Fibroblast of skin of scalp (primary cell): Measurements from ENCODE around the gene RNASEL.

Source experiments
- DNase-seq: peaks from one replicate; pipeline ENCODE4 v3.0.0-alpha.2; 2013

RNASEL gene

DNA sequence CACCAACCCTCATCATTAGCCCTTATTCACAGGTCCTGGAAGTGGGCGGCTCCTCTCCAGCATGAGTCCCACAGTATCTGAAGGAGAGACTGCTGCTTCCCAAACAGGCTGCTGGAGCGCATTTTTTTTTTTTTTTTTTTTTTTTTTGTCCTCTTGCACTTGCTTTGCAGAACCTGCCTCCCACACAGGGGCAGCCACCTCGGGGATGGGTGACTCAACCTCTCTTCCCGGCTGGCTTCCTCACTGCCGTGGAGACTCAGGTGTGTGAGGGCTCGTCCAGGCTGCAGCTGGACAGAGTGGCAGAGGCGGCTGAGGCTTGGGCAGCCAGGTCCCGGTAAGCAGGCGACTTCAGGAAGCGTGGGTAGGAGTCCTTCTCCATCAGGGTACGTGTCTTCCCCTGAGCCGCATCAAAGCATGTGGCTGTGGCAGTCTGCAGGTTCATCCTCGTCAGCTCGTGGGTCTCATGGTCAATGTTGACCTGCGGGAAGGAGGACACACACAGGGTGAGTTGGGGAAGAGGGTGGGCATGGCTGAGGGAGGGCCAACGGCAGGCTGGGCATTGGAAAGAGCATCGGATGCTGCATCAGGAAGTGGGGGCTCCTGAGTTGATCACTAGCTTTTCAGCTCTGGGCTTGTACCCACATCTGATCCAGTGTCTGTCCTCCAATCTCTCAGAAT lies 11.1 kb upstream of the RNASEL start:
- no peak for DNase-seq

DNA sequence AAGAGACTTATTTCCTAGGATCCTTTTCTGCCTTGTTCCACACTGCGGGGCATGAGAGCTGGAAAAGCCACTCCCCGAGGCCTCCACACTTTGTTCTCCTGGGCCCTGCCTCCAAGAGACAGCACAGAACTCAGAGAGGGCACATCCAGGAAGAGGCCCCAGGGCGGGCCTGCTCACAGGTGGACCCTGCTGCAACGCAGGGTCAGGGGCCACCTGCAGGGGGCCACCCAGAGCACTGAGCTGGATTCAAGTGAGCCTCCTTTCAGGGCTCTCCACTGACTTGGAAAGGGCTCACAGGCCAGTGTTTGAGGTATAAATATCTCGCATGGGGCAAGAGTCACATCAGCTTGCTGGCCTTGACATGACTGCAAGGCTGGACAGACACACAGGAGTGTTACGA lies 10.3 kb upstream of the RNASEL start:
- no peak for DNase-seq

DNA sequence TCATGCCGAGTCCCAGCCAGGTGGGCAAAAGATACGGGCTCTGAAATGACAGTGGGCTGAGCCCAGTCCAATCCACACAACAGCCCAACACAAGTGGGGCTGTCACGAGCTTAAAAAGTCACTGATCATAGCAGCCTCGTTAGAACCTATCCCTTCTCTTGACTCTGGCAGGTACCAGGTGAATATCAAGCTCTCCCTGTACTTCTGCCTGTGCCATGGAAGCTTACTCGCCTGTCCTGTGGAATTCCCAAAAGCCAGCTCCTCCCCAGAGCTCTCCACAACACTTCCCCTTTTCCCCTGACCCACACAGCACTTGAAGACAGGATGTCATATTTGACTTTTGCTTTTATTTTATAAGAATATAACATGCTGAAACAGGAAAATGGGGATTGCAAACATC lies 9.2 kb upstream of the RNASEL start:
- DNase-seq = no peak

DNA sequence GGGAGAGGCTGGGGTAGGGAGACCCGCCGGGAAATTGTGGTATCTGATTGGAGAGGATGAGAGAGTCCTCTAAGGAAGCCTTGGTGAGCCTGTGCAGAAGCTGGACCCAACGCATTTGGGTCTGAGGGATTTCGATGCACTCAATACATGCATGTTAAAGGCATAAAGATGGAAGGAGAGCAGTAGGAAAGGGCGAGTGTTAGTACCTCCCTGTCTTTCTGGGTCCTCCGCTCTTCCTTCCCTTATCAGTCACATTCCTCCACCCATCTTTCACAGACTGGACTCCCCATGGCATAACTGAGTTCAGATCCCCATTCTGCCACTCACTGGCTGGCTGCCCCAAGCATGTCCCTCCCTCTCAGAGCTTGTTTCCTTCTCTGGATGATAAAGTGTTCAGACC lies 7.9 kb upstream of the RNASEL start:
- DNase-seq = no peak

DNA sequence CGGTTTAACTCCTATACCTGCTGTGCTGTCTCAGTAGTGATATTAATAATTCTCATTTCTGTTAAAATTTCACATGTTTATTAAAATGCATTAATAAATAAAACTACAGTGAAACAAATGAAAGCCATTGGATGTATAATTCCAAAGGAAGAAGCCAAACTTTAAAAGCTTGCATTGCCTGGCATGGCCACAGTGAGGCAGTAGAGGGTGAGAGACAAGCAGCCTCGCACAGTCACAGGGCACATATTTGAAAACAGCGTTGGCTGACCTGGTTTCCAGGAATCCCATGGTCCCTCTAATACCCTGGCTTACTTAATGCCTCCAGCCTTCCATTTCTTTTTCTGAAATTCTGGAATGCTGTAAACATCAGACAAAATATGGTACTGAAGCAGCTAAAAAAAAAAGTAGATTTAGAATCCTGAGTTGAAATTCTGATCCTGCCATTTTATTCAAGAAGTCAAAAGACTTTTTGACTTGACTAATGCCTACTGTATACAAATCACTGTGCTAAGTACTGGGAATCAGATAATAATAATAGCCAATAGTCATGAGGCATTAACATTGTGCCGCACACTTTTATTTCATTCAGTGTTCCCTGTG lies 6.7 kb upstream of the RNASEL start:
- peak; percentile 64 for DNase-seq

DNA sequence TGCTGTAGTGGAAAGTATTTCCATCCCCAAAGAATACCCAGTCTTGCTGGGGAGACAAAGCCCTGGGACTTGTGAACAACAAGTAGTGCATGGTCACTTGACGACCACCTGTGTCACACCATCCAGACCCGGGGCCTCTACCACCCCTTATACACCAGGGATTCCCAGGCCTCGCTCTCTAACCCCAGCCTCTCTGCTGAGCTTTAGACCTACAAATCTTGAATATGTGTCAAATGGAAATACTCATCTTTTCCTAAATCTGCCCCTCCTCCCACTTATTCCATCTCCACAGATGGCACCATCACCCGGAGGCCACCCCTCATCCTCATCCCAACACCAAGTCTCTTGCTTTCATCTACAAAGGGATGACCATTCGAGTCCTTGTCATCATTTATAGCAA lies 875 bp upstream of the RNASEL start:
- no peak for DNase-seq

DNA sequence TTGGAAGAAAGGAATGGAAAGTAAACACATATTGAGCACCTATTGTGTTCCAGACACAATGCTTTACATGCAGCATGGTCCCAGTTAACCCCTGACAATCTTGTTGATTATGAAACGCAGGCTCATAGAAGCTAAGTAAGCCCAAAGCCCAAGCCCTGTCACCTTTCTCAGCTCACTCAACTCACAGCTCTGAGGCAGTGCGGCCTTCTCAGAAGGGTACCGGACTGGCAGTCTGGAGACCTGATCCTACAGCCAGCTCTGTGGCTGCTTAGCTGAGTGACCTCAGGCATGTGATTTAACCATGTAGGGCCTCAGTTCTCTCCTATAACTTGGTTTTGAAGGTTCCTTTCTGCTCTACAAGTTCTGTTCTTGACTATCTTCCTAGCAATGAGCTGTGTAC lies 464 bp upstream of the RNASEL start:
- DNase-seq = no peak

DNA sequence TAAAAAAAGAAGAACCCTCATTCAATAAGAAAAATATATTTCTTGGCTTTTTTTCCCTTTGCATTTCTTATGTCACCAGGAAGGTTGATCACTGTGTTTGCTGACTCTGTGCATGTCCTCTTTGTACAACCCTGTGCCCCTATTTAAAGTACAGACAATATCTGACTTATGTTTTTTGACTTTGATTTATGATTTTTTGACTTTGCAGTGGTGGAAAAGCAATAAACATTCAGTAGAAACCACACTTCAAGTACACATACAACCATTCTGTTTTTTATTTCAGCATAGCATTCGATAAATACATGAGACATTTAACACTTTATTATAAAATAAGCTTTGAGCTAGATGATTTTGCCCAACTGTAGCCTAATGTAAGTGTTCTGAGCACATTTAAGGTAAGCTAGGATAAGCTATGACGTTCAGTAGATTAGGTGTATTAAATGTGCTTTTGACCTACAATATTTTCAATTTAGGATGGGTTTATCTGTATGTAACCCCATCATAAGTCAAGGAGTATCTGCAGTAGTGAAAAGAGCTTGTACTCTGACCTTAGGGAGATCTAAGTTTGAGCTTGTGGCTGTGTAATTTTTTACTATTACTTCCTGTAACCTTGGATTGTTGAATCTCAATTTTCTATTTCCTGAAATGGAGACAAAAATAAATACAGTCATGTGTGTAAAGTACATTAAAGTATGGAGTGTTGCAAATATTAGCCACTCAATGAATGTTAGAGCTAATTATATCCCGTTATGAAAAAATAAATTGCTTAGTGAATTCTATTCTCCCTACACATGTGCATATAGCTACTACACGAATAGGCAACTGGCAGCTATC lies 1.2 kb downstream of the RNASEL start:
- no peak for DNase-seq

DNA sequence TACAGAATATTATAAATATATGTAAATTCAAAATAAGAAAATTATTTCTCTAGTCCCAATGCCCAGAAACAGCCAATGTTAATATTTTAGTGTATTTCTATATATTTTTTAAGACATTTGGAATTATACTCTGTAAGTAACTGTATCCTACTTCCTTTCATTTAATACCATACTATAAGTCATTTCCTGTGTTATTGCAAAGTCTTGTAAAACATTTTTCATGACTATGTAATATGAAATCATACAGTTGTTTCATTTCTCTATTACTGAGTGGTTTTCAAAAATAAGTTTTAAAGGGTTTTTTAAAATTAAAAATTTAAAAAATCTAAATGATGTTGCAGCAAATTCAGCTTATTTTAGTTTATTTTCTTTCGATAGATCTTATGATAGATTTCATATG lies 2.0 kb downstream of the RNASEL start:
- no peak for DNase-seq

- DNase-seq = no peak
Observed at GRCh38 chr1:182586380-182586779, 2.7 kb downstream of the RNASEL start.

- no peak for DNase-seq
Observed at GRCh38 chr1:182584746-182585145, 4.3 kb downstream of the RNASEL start.

- DNase-seq = no peak
Observed at GRCh38 chr1:182580736-182581135, 8.3 kb downstream of the RNASEL start.

- DNase-seq = peak; percentile 37
Observed at GRCh38 chr1:182575540-182576149, 13.4 kb downstream of the RNASEL start.

DNA sequence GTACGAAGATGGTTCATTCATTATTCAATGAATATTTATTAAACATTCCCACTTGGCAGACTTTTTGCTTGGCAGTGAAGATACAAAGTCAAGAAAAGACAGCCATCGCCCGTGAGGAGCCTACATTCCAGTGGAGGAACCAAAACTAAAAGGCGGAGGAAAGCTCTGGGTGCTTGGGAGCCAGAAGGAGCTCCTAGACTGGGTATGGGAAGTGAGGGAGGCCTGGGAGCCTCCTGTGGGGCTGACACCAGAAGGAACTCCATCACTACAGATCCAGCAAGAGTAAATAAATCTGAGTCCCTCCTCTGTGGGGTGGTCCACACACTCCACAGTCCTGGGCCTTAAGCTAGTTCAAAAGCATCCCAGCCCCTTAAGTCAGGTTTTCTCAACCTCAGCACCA lies 14.9 kb downstream of the RNASEL start:
- DNase-seq = no peak

- no peak for DNase-seq
Observed at GRCh38 chr1:182570611-182570970, 18.5 kb downstream of the RNASEL start.

DNA sequence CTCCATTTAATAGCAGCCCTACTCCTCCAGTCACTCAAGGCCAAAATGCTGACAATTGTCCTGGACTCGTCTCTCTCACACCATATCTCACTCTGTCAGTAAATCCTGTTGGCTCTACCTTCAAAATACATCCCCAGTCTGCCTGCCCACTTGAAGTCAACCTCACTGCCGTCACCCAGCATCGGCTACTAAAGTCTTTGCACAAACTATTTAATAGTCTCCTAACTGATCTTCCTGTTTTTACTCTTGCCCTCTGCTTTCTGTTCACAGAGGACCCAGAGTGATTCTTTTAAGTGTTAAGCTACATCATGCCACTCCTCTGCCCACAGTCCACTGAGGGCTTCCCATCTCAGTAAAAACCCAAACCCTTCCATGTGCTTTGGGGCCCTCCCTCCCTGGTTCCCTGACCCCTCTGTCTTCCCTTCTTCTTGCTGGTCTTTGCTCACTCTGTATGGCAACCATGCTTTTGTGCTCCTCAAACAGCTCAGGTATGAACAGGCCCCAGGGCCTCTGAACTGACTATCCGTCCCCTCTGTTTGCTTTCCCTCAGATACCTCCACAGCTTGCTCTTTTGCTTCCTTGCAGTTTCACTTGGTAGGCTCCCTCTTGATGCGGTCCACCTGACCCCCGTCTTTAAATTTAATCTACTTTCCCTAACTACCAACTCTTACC lies 19.0 kb downstream of the RNASEL start:
- DNase-seq = no peak

GRCh38 chr1:182568647-182569284 lies 20.3 kb downstream of the RNASEL start:
- DNase-seq = no peak

- no peak for DNase-seq
Observed at GRCh38 chr1:182567629-182568028, 21.4 kb downstream of the RNASEL start.

GRCh38 chr1:182565537-182565936 lies 23.5 kb downstream of the RNASEL start:
- no peak for DNase-seq

DNA sequence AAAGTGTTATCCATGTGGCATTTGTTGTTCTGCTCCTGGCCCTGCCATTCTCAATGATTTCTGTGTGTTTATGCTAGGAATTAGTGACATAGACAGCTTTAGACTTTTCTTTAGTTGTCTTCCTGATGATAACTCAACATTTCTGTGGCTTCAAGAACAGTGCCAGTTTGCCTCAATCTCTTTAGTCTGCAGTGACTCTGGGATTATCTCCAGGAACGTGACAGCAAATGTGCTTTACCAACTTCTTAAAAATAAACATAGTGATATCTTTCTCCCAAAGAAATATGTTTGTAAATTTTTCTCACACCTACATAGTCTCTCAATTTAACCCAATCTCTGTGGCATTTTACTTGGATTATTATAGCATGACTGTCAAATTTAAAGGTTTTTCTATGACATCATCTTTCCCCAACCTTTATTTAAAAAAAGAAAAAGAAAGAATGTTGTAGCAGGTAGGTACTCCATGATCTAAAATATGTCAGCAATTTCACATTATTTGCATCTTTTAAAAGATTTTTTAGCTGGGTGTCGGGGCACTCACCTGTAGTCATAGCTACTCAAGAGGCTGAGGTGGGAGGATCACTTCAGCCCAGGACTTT lies 24.6 kb downstream of the RNASEL start:
- DNase-seq = no peak

GRCh38 chr1:182563095-182563494 lies 26.0 kb downstream of the RNASEL start:
- DNase-seq = no peak

DNA sequence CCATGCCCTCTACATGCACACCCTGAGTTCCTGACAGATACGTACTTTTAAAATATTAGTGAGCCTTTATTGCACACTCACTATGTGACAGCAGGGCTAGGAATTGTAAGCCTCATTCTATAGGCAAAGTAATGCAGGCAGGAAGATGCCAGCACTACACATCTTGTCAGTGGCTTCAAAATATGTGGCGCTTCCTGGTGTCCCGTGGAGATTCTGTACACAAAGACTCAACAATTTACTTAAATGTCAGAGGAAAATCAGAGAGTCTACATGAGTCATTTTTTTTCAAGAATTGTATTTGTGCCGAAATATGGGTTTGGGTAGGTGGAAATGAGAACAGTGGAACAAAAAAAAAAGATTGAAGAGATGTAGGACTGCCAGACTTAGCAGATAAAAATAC lies 27.6 kb downstream of the RNASEL start:
- no peak for DNase-seq
